Activated CD8-positive, alpha-beta memory T cell treated with anti-CD3 and anti-CD28 coated beads, Interleukin-2, amount 50 U/mL, for 24 hours (primary cell): ENCODE results near the gene LCN2.

Experiments
- DNase-seq: peaks from one replicate; pipeline ENCODE4 v3.0.0-alpha.2; 2020; ENCODE audit errors: extremely low read depth

Gene LCN2

DNA sequence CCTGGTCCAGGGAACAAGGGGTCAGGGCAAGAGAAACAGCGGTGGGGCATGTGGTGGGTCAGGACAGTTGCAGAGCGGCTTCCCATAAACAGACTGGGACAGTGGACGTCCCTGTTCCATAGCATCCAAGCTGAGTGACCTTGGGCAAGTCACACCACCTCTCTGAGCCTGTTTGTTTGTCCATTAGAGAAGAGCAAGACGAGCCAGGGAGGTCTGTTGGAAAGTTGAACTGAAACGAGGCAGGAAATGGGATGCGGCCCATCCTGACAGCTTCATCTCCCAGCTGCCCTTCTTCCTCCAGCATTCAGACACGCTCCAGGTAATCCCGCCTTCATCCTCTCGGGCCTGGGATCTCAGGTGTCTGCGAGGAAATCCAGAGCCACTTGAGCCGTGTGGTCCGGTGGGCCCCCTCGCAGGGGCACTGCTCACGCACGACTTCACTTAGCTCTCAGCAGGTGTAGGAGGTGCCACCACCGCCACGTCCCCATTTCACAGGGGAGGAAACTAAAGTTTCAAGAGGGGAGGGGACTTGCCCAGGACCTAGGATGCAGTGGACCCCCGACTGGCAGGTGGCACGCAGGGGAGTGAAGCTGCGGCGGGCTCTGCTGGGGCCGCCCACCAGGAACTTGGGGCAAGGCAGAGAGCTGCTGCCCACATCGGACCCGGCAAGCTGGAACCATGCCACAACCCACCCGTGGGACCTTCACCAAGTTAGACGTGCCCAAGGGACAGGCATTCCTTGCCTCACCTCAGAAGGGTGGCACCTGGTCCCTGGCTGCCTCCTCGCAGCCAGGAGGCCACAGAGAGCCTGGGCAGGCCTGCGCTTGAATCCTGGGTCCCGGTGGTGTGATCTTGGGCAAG lies 34.7 kb upstream of the LCN2 start:
- no peak for DNase-seq

DNA sequence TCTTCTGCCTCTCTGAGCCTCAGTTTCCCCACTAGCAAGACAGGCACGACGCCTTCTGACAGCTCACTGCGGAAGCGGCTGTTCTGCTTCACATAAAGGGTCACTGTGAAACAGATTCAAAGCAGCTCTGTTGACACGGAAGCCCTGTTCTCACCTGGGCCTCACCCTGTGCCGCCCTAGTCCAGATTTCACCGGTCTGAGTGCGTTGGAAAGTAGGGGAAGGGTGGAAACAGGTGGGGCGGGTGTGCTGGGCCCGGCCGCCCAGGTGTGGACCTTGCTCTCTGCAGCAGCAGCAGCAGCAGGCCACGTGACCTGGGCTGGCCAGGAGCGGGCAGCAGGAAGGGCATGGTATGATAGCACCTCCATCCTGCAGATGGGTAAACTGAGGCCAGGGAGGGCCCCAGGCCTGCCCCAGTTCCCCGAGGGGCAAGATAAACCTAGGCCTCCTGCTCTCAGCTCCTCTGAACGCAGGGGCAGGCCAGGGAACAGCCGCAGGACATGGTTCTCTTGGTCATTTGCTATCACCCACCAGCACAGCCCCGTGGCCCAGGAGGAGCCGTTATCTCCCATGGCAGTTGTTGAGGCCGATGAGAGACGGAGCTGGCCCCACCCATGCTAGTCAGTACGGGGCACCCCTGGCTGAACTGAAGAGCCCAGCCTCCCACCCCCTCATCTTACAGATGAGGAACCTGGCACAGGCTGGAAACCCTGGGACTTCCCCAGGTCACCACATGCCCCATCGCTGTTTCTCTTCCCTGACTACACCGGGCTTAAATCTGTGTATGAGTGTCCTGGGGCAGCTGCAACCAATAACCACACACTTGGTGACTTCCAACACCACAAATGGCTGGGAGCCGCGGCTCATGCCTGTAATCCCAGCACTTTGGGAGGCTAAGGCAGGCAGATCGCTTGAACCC lies 33.8 kb upstream of the LCN2 start:
- DNase-seq, result no peak

DNA sequence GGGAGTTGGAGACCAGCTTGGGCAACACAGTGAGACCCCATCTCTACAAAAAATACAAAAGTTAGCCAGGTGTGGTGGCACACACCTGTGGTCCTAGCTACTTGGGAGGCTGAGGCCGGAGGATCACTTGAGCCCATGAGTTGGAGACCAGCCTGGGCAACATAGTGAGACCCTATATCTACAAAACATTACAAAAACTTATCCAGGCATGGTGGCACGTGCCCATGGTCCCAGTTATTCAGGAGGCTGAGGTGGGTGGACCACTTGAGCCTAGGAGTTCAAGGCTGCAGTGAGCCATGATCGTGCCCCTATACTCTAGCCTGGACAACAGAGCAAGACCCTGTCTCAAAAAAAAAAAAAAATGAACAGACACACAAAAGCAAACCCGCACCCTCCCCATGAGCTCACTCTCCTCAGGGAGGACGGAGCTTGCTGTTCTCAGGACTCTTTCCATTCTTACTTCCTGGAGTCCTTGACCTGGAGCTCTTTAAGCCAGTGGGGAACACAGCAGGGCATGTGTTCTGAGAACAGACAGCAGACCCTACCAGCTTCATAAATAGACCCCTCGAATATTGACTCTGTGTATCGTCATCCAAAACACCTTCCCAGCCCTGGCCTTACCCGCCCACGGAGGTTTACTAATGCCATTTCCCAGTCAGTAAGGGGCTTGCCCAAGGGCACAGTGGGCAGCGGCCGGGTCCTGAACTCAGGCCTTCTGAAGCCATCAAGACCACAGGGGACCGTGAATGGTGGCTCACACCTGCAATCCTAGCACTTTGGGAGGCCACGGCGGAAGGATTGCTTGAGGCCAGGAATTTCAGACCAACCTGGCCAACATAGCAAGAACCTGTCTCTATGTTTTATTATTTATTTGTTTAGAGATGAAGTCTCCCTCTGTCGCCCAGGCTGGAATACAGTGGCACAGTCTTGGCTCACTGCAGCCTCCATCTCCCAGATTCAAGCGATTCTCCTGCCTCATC lies 32.9 kb upstream of the LCN2 start:
- DNase-seq, result no peak

DNA sequence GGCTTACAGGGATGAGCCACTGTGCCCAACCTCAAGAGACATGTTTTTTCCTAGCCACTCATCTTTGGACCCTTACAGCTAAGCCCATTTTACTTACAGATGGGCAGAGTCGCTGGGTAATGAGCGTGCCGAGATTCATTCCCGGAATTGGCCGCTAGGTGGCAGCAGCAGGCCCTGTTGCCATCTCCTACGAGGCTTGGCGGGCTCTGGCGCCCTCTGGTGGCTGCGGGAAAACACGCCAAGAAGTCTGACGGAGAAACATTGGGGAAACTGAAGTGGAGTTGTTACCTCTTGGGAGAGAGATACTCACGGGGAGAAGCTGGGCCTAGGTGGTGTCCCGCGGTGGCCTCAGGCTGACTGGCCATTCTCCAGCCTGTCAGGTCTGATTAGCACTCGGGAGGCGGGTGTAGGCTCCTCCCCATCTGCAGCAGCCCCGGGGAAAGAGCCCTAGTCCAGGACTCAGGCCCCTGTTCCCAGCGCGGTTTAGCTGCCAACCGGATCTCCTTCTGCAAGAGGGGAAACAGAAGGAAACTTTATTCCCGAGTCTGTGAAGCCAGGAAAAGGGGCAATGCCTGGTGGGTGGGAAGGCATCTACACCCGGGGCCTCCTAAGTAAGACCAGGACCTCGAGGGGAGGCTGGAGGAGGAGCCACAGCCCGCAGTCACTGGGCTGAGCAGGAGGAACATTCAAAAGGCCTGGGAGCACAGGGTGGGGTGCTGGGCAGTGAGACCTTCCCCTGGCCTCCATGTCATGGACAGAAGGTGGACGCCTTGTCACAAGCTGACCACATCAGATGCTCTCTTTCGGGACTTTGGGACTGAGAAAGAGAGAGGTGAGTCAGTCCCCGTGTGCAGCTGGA lies 31.4 kb upstream of the LCN2 start:
- DNase-seq, result peak; percentile 95

DNA sequence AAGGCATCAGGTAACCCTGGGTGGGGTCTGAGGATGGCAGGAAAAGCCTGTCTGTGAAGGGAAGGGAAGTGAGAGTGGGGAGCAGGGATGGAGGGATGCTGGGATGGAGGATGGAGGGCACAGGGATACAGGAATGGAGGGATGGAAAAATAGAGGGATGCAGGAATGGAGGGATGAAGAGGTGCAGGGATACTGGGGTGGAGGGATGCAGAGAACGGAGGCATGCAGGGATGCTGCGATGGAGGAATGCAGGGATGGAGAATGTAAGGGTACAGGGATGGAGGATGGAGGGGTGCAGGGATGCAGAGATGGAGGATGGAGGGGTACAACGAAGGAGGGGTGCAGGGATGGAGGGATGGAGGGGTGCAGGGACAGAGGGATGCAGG lies 30.8 kb upstream of the LCN2 start:
- no peak for DNase-seq

DNA sequence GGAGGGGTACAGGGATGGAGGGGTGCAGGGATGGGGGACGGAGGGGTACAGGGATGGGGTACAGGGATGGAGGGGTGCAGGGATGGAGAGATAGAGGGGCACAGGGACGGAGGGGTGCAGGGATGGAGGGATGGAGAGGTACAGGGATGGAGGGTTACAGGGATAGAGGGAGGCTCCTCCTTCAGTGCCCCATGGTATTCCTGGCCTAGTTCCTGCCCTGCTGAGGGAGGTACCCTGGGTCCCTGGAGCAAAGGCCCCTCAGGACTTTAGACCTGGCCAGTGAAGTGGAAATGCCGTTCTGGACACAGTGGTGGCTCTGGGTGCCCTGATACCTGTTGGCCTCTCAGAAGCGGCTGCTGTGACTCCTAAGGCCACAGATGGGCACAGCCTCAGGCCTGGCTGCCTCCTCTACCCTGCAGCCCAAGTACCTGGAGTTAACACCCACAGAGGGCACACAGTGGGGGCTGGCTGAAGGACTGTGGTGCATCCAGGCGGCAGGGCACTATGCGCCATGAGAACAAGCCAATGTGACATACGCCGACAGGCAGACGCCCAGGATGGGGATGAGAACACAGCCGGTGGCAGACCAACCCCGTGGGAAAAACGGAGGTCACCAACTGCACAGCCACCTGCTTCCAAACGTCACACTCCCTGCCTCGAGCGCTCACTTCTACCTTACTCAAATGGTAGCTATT lies 30.1 kb upstream of the LCN2 start:
- DNase-seq, result no peak

DNA sequence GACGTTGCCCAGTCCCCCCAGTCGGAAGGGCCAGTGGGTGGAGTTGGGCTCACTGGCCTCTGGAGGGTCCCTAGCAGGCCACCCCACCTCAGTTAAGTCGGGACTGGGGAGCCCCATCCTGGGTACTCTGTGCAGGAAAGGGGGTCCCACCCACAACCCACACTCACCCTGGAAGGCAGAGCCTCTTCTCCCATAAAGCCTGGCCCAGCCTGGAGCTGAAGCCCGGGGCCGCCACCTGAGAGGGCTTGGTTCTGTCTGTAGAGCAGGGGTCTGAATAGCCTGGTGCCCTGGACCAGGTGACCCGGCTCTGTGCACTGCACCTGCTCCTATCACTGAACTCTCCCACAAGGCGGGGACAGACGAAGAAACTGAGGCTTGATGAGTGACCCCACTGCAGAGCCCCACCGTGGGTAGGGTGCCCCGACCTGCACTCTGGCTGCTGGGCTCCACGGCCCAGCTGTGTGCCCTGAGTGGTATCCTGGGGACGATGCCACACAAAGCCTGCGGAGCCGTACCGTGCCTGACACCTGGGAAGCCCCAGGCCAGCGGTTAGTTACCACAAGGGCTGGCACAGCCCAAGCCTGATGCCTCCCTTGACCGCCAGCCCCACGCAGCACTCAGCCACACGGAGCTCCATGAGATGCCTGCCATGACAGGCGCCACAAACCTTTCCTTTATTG lies 29.1 kb upstream of the LCN2 start:
- no peak for DNase-seq

DNA sequence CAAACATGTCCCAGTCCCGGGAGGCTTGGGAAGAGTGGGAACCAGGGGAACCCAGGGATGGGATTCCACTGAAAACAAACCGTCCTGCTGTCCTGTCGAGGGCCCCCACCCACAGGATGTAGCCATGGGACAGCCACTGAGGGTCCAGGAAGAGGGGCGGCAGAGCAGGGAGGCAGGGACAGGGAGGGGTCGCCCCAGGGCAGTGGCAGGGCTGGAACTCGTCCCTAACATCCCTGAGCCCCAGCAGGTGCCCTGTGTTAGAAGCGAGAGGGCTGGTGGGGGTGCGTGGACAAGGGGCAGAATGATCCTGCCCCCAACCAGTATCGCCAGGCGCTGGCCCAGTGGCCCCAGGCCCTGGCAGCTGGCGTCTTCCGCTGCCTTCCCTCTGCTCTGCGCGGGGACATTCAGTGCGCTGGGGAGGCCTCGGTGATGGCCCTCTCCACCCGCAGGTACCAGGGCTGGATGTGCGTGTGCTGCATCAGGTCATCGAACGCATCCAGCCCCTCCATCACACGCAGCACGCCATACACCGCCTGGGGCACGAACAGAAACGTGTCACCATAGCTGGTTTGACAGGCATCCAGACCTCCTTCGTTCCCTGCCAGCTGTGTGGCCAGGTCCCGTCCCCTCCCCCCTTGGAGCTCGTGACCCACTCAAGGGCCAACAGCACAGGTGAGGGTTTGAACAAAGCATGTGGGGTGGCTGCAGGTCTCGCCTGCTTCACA lies 28.4 kb upstream of the LCN2 start:
- DNase-seq, result no peak

DNA sequence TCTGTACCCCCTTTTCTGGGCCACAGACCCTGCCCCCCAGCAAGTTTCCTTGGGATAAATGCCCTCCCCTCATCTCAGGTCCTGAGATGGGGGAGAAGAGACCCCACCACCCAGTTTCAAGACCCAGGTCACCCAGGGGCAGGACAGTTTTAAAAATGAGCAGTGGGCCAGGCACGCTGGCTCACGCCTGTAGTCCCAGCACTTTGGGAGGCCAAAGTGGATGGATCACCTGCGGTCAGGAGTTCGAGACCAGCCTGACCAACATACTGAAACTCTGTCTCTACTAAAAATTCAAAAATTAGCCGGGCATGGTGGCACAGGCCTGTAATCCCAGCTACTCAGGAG lies 27.8 kb upstream of the LCN2 start:
- no peak for DNase-seq

DNA sequence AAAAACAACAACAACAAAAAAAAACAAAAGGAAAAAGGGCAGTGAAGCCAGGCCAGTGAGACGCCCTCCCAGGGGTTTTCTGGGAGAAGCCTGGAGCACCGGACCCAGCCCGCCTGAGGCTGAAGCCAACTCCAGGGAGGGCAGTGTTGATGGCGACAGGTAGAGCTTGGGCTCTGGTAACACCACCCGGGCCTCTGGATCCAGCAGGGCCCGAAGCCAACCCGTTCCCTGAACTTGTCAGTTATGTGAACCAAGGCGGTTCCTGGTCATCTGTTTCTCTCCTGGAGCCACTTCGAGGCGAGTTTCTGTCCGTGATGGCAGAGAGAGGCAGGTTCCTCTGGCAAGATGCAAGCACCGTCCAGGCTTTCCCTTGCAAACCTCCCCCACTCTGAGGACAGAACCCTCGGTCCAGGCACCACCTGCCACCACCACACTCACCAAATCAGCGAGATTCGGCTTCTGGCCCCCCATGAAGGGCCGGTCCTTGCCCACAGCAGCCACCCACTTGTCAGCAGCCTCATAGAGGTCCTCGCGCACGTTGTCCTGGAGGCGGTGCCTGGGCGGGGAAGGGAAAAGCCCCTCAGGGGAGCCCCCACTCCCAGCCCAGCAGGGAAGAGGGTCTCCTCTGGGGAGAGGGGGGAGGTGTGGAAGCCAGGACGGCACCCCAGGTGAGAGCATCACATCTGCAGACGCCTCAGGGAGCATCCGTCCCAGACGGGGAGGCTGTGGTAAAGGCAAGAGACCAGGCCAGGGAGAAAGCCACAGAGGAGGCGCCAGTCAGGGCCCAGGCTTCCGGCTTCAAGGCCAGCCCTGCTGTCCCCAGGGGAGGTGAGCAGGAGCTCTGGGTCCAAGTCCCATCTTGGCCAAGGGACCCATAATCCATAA lies 27.1 kb upstream of the LCN2 start:
- no peak for DNase-seq

DNA sequence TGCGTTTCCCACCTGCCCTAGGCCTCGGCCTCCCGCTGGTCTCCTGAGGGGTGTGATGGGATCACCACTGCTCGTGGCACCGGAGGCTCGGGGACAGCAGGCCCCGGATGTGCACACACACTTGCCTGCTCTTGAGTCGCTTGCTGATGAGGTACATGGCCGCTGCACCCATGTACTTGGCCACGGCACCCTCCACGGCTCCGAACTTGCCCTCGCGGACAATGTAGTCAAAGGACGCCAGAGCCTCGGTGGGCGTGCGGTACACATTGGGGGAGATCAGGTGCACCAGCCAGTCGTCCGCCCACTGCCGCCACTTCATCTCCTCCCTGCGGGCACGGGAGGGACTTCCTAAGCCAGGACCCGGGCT lies 26.5 kb upstream of the LCN2 start:
- no peak for DNase-seq

DNA sequence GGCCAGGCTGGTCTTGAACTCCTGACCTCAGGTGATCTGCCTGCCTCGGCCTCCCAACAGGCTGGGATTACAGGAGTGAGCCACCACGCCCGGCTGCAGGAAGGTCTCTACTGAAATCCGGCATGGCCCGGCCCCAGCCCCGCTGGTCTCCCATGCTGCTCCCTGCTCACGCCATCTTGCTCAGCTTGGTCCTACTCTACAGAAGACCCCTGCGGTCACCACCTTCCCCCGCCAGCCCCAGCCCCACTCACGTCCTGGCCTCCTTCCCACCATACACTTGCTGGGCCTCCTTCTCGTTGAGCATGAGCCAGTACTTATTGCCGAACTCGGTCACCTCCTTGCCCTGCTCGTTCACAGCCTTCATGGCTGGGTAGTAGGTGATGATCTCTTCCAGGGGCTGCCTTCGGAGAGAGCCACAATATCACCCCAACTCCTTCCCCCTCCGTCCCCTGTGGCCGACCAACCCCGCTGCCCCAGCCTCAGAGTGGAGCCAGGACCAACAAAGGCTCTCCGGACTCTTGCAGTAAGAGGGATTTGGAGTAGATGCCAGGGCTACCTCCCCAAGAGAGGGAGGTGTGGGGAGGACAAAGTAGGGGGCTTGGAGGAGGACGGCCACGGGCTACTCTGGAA lies 25.7 kb upstream of the LCN2 start:
- no peak for DNase-seq

DNA sequence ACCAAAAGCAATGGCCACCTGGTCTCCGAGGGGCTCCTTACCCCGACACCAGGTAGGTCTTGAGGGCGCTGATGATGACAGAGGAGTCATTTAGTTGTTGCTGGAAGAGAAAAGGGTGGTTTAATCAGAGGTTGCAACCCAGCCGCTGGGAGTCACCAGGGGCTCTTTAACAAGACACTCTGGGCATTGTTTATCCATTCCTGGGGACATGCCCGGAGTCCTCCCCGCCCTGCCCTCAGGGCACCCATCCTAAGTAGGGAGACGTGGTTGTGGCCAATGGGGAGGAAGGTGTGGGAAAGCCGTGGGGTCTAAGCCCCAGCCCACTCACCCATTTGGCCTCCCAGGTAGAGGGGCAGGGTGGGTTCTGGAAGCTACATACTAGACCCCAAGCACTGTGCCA lies 24.8 kb upstream of the LCN2 start:
- no peak for DNase-seq

DNA sequence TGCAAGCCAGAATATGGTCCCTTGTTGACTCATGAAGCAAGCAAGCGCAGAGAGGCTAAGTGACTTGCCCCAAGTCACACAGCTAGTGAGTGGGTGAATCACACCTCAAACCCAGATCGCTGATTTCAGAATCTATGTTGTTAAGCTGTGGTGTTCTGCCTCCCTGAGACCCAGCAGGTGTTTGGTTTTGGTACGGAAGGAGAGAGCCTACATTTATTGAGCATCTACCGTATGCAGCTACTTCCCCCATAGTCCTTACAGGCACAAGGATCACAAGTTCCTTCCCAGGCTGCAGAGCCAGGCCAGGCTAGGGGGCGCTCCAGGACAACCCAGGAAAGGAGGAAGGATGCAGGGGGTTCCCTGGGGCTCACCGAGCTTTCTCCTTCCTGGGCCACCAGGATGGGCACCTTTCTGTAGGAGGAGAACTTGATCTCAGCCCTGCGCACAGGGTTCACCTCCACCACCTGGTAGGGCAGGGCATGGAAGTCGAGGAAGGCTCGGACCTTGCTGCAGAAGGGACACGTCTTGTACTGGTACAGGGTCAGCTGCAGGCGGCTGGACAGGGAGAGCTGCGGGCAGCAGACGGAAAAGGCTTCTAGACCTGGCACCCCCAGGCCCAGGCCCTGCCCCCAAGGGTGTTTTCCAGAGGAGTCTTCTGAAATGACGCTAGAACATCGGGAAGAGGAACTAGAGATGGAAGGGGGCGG lies 24.2 kb upstream of the LCN2 start:
- DNase-seq, result no peak

DNA sequence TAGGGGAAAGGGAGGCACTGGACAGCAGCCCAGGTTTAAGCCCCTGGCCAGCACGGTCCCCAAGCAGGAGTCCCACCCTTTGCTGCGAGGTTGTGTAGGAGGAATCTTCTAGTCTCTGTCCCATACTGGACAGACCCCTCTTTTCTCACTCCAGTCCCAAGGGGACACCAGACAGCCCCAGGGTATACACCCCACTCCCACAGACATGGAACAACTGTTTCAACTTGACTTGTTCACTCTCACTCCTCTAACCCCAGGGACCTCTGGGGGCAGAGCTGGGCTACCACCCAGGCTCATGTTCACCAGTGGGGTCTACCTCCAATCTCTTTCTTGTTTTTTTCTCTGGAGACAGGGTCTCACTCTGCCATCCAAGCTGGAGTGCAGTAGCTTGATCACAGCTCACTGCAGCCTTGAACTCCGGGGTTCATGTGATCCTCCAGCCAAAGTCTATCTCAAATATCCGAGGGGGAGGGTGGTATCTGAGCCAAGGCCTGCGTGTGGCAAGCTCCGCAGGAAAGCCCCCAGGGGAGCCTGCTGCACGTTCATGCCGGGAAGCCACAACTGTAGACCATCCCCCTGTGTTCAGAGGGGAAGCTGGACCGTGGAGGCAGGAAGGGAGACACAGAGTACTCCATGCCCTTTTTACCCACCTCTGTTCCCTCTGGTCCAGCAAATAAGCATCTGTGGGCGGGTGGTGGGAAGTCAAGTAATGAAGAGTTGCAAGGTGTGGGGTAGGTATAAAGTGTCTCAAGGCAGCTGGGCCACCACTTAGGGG lies 23.5 kb upstream of the LCN2 start:
- no peak for DNase-seq

DNA sequence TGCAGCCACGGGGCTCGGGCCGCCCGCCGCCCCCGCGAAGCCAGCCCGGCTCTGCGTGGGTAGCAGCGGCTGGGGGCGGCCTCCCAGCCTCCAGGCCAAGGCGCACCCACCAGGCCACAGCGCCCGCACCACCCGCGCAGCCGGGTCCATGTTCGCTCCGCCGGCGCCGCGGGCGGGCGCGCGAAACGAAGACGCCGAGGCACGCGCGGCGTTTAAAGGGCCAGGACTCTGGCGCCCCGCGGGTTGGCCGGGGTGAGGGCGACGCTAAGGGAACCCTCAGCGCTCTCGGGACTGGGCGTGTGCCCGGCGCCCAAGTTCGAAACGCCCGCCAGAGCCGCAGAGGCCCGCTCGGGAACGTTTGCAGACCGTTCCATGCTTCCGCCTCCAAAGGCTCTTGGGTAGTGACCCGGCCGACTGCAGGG lies 21.7 kb upstream of the LCN2 start, which contains the start of gene PTGES2:
TSS of gene PTGES2 (minus strand) at position 162 of the 422 bp plus-strand sequence. CDS start at position 150, 12 bp downstream.
- DNase-seq, result peak; percentile 29
